Activated T-cell treated with anti-CD3 and anti-CD28 coated beads for 48 hours (primary cell): ENCODE results near the gene VPS37D.
"Not testable (repeated sequence)": the region's sequence is repeated elsewhere in the genome, so short reads cannot be mapped to it uniquely, and the experiment has no call there.

Source experiments
- DNase-seq: peaks from one replicate; pipeline ENCODE4 v3.0.0-alpha.2; 2020; ENCODE audit warnings: low read depth

Gene VPS37D, protein sequence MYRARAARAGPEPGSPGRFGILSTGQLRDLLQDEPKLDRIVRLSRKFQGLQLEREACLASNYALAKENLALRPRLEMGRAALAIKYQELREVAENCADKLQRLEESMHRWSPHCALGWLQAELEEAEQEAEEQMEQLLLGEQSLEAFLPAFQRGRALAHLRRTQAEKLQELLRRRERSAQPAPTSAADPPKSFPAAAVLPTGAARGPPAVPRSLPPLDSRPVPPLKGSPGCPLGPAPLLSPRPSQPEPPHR

DNA sequence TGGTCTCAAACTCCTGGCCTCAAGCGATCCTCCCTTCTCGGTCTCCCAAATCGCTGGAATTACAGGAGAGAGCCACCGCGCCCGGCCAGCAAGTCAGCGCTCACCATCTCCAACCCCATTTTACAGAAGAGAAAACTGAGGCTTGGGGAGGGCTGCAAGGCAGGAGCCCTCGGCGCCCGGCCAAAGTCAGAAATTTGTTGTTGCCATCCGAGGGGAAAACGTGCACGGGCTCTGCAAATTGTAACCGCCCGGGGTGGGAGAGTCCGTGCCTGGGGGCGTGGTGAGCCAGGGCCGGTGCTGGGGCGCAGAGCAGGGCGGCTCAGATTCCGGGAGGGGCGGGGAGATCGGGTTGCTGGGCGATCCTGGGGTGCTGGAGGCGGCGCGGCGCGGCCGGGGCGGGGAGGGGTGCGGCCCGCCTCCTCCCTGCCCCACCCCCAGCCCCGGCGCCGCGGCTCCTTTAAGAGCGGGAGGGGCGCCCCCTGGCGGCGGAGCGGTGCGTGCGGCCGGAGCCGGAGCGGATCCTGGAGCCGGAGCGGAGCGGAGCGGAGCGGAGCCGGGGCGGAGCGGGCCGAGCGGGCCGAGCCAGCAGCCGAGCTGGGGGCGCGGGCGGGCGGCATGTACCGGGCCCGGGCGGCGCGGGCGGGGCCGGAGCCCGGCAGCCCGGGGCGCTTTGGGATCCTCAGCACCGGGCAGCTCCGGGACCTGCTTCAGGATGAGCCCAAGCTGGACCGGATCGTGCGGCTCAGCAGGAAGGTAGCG, at the start of gene VPS37D:
Gene VPS37D, plus strand, starts transcription at position 488 of the 759 bp plus-strand sequence. Its CDS starts 128 bp downstream, at position 616.
- DNase-seq: peak; percentile 94

GRCh38 chr7:73618538-73618937, 49.1 kb upstream of the VPS37D start:
- DNase-seq: no peak

GRCh38 chr7:73619394-73619793, 48.2 kb upstream of the VPS37D start:
- DNase-seq: not testable (repeated sequence)

DNA sequence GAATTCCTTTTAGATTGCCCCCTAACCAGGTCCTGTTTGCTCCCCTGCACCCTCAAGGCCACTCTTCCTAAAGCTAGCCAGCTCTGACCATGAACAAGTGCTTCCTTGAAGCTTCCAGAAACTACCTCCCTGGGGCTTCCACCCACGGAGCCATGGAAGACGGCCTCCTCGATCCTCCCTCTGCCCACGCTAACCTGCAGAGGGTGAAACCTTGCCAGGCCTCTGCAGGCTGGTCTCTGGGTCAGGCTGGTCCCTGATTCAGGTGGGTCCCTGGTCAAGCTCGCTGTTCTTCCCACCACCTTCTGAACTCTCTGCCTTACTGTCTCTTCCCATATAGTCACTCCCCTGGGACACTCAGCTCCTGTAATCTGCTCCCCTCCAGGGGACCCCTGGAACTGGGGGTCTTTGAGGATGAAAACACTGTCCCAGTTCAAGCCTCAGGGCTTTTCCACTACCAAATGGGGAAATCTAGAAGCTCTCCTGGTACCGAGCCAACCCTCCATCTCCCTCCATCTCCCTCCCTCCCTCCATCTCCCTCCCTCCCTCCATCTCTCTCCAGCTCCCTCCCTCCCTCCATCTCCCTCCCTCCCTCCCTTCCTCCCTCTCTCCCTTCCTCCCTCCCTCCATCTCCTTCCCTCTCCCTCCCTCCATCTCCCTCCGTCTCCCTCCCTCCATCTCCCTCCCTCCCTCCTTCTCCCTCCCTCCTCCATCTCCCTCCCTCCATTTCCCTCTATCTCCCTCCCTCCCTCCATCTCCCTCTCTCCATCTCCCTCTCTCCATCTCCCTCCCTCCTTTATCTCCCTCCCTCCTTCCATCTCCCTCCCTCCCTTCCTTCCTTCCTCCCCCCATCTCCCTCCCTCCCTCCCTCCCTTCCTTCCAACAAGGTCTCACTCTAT, 46.2 kb upstream of the VPS37D start:
- no peak for DNase-seq

GRCh38 chr7:73622527-73622908, 45.1 kb upstream of the VPS37D start:
- DNase-seq: no peak

GRCh38 chr7:73622909-73623797, 44.5 kb upstream of the VPS37D start:
- no peak for DNase-seq

- DNase-seq: peak; percentile 60
Measured at GRCh38 chr7:73623798-73624668, 43.6 kb upstream of the VPS37D start, which contains the start of gene MLXIPL. Gene MLXIPL (minus strand): TSS chr7:73624522. CDS start chr7:73624492, 30 bp downstream.

- DNase-seq: no peak
Measured at GRCh38 chr7:73624669-73625001, 43.0 kb upstream of the VPS37D start.

- no peak for DNase-seq
Measured at GRCh38 chr7:73625276-73625675, 42.4 kb upstream of the VPS37D start.

DNA sequence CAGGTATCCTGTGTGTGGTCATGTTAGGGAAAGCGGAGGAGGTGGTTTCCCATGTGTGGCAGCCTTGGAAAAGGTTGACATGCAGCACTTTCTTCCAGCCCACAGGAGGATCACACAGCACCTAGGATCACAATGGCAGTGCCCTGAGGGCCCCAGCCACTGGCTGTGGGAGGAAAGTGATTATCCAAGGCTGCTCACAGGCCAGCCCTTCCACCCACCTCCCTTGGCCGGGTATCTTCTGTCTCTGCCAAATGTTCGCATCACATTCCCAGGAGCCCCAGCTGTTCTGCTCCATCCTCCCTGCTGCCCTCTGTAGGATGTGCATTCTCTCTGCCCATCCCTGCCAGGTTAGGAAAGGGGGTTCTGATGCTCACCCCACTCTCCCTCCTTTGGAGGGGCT, 40.8 kb upstream of the VPS37D start:
- no peak for DNase-seq

GRCh38 chr7:73628504-73628903, 39.1 kb upstream of the VPS37D start:
- DNase-seq: no peak

- DNase-seq: no peak
Measured at GRCh38 chr7:73631558-73631957, 36.1 kb upstream of the VPS37D start.

DNA sequence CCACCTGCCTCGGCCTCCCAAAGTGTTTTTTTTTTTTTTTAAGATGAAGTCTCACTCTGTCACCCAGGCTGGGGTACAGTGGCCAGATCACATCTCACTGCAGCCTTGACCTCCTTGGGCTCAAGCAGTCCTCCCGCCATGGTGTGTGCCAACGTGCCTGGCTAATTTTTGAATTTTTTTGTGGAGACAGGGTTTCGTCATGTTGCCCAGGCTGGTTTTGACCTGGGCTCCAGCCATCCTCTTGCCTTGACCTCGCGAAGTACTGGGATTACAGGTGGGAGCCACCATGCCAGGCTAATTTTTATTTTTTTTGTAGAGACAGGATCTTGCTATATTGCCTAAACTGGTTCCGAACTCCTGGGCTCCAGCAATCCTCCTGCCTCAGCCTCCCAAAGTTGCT, 34.3 kb upstream of the VPS37D start:
- no peak for DNase-seq

- no peak for DNase-seq
Measured at GRCh38 chr7:73633844-73634243, 33.8 kb upstream of the VPS37D start.

DNA sequence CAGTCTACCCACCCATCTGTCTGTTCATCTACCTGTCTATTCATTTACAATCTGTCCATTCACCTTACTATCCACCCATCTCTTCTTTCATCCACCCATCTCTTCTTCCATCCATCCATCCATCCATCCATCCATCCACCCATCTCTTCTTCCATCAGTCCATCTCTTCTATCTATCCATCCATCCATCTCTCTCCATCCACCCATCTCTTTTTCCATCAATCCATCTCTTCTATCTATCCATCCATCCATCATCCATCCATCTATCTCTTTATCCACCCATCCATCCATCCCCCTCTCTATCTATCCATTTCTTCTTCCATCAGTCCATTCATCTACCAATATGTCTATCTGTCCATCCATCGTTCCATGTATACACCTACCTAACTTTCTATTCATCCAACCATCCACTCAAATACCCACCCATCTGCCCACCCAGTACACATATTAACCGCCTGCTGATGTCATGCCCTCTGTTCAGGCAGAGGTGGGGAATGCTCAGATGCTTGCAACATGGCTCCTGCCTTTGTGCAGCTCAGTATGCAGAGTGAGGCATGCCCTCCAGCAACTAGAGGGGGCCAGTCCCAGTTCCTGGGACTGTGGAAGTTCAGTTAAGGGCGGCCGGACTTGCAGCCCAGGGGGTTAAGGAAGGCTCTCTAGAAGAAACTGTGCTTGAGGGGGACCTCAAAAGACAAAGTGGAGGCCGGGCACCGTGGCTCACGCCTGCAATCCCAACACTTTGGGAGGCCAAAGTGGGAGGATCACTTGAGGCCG, 32.0 kb upstream of the VPS37D start:
- DNase-seq: no peak

GRCh38 chr7:73638911-73639310, 28.7 kb upstream of the VPS37D start:
- no peak for DNase-seq

DNA sequence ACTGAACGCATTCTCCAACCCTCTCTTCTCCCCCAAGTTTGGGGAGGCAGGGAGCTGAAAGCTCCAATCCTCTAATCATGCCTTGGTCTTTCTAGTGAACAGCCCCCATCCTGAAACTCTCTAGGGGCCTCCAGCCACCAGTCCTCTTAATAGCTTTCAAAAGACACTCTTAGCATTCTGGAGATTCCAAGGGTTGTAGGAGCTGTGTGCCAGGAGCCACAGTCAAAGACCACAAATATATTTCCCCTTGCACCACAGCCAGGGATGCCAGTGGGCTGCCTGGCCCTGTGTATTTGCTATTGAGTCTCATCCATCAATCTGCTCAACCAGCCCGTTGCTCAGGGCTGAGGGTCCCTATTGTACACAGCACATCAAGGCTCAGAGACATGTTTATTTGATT, 24.8 kb upstream of the VPS37D start:
- DNase-seq: no peak

- DNase-seq: no peak
Measured at GRCh38 chr7:73644688-73645286, 22.8 kb upstream of the VPS37D start.

- no peak for DNase-seq
Measured at GRCh38 chr7:73645643-73646174, 21.9 kb upstream of the VPS37D start.
